ENCODE results near the gene ARHGAP42. TPM values are rescaled to one million over a fixed set of nuclear protein-coding genes. Genes with fewer than 3 reads are reported as not detected.

ARHGAP42 gene
- total RNA-seq, 1 experiment from 2014 or later: 39.1 TPM

- Histone ChIP-seq H3K79me2 (ENCODE audit: insufficient read depth, low read length) (peaks cover 2% of the 10 kb centered on the region; the same call in 1 of the 2 replicates), H3K18ac (ENCODE audit: insufficient read length, low read depth, low read length) (no peak overlapping the region), H4K8ac (replicated peaks; ENCODE audit: insufficient read length, low read depth, low read length) (no peak overlapping the region), H3K9me3 (ENCODE audit: control insufficient read depth, low read depth, low read length) (no peaks in the 10 kb centered on the region), H3K79me1 (ENCODE audit: insufficient read depth, low read depth, low read length, poor library complexity, severe bottlenecking) (peaks cover 5% of the 10 kb centered on the region), H3K4ac (ENCODE audit: low read depth, low read length) (no peak overlapping the region), H3T11ph (ENCODE audit: low read length) (no peak overlapping the region), H3K27me3 (ENCODE audit: insufficient read depth, low read length) (no peaks in the 10 kb centered on the region), H2AFZ (ENCODE audit: low read length) (no peak overlapping the region), H4K91ac (ENCODE audit: insufficient read length, low read depth, low read length) (no peak overlapping the region), H2BK20ac (ENCODE audit: low read depth, low read length, poor library complexity, severe bottlenecking) (no peak overlapping the region), H3K9ac (ENCODE audit: extremely low read depth, insufficient read length, low read length) (no peak overlapping the region), H2BK12ac (ENCODE audit: insufficient read length, low read depth, low read length) (no peak overlapping the region), H3K14ac (ENCODE audit: insufficient read depth, low read length) (no peak overlapping the region), H3K4me2 (ENCODE audit: insufficient read depth, insufficient read length, low read length) (no peak overlapping the region), H2BK5ac (ENCODE audit: insufficient read length, low read length) (no peak overlapping the region), H3K27ac (ENCODE audit: insufficient read length, low read depth, low read length) (no peak overlapping the region), H3K23ac (ENCODE audit: insufficient read length, low read depth, low read length) (no peak overlapping the region), H3K56ac (ENCODE audit: insufficient read length, low read depth, low read length) (no peak overlapping the region), H3K23me2 (ENCODE audit: insufficient read length, low read depth, low read length, poor library complexity, severe bottlenecking) (no peaks in the 10 kb centered on the region), H2AK5ac (ENCODE audit: insufficient read length, low read length) (no peak overlapping the region), H4K5ac (ENCODE audit: insufficient read length, low read depth, low read length) (no peak overlapping the region), H4K20me1 (ENCODE audit: control insufficient read depth, insufficient read depth, insufficient read length) (no peaks in the 10 kb centered on the region), H2BK15ac (ENCODE audit: low read depth, low read length) (no peak overlapping the region), H3K4me1 (ENCODE audit: insufficient read depth, low read length) (no peaks in the 10 kb centered on the region; the same call in 1 of the 2 replicates), H2BK120ac (ENCODE audit: low read depth, low read length, poor library complexity, severe bottlenecking) (no peak overlapping the region)
- H3K4me1 Mint-ChIP-seq: peaks cover 20 to 24% of the 10 kb centered on the region in 2 experiments
- no peaks in the 10 kb centered on the region for H3K9me3 Mint-ChIP-seq
- peaks cover 24 to 41% (median 35%) of the 10 kb centered on the region in 3 experiments for H3K36me3 Mint-ChIP-seq (ENCODE audit: insufficient read depth in 1 of 3, low read depth in 3 of 3)
- no peaks in the 10 kb centered on the region for H3K27me3 Mint-ChIP-seq (ENCODE audit: low read depth)
- DNase-seq: no peak
- WGBS (ENCODE audit: extremely low coverage, insufficient read length, low lambda C conversion rate): no CpG with 5 or more reads among the region's 5 CpGs
- TF ChIP-seq CTCF (conservative IDR thresholded peaks at IDR 0.05): no peak
- H3K27ac Mint-ChIP-seq: peak overlapping the region in 1 of 3 experiments; percentile 77; a peak in 1 of 7 replicates
- no peak overlapping the region for H3K4me3 Mint-ChIP-seq
Measured at GRCh38 chr11:100695911-100696310, 8.8 kb downstream of the ARHGAP42 start.

Measured in H9 (cell line).